Medulla oblongata (tissue), 1 donor: ENCODE data around the gene GPR45.
"Not testable (repeated sequence)": the region's sequence is repeated elsewhere in the genome, so short reads cannot be mapped to it uniquely, and the experiment has no call there.

Experiments
- DNase-seq: peaks from one replicate; pipeline ENCODE4 v3.0.0-alpha.2; 2015; ENCODE audit errors: extremely low spot score

GPR45 gene, protein sequence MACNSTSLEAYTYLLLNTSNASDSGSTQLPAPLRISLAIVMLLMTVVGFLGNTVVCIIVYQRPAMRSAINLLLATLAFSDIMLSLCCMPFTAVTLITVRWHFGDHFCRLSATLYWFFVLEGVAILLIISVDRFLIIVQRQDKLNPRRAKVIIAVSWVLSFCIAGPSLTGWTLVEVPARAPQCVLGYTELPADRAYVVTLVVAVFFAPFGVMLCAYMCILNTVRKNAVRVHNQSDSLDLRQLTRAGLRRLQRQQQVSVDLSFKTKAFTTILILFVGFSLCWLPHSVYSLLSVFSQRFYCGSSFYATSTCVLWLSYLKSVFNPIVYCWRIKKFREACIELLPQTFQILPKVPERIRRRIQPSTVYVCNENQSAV

DNA sequence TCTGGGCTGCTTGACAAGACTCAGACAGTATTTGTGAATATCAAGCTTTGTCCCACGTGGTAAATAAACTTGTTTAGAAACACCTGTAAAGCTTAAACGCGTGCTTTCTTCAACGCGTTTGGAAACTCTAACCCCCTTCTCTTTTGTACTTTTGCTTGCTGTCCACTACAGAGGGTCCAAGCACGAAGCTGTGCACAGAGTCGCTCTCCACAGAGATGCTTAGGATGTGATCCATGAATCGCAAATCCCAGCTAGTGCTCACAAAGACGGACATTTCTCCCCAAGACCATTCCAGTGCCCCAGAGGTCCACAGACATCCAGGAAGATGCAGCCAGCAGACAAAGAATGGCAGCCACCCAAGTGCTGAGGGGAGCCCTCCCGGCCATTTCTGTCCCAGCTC, at the start of gene GPR45:
TSS of gene GPR45 (plus strand) at position 301 of the 400 bp plus-strand sequence. CDS start 116 bp downstream, outside the sequence.
- DNase-seq, result no peak

DNA sequence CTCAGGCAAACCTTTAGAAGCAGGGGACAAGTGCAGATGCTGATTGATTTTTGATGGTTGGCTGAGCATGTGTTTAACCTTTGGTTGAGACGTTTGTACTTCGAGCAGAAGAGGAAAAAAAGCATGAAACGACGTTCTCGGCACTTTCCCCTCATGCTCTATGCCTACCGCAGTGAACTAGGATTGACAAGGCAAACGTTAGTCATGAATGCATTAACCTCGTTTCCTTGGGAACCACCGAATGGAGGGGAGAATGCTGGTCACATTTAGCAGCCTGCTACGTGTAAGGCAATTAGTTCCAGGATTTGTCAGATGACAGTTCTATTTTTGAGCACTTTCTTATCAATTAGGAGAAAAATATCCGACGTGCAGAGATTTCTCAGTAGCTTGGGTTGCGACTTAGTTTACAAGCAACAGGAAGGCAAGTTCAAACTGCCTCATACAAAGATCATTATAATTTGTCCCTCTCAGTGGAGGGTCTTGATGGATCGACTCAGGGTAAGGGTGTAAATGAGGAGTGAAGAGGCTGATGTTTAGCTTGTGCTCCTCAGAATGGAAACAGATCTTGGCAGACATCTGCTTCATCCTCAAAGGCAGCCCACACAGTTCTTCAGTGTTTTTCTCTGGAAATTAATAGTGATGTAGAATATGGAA, 47.4 kb upstream of the GPR45 start:
- DNase-seq, result no peak

DNA sequence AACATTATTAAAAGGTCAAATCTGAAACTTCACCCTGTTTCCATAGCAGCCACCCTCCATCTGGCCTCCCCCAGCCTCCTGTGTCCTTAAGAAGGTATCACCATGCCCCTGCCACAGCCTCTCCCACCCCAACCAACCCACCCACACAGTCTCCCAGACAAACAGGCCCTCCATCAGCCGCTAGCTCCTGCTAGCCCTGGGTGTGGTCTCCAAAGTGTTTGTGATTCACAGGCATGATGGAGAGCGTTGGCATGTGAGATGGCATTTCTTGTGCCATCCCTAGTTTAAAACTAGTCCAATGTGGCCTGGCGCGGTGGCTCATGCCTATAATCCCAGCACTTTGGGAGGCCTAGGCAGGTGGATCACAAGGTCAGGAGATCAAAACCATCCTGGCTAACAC, 44.9 kb upstream of the GPR45 start:
- no peak for DNase-seq

DNA sequence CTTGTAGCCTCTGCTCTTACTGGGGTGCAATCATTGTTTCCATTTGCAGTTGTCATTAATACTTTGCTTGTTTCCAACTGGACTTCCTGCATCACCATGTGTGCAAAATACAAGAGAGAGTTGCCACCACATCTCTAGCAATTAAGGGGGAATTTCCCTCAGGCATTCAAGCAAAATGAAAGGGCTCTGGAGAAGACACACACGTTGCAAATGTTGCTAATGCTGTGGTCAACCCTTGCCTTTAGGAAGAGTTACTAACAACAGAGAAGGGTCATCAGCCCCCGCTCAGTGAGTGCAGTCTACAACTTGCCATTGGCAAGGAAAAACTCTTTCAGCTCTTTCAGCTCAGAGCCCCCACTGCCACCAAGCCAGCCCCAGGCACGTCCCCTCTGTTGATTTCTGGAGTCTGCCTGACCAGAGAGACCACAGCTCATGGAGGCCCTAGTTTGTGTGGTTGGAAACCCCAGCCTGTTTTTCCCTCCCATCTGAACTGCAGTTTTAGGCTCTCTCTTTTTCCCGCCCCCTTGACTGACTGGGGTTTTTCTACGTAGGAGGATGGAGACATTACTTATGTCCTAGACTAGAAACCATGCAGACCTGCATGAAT, 25.9 kb upstream of the GPR45 start:
- no peak for DNase-seq

DNA sequence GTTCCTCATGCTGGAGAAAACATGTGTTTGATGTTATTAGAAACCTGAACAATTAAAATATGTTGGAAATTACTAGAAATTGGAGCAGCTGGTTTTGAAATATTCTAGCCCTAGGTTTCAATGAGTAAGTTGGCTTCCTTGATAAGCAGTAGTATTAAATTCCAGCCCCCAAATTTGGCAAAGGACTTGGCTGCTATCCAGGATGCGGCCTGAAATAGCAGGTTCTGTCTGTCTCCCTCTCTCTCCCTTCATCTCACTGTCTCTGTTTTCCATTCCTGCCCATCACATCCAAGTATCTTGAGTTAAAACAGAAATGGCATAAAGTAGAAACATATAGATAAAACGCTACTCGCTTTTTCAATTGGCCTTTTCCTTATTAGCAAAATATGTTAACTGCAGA, 20.9 kb upstream of the GPR45 start:
- no peak for DNase-seq

DNA sequence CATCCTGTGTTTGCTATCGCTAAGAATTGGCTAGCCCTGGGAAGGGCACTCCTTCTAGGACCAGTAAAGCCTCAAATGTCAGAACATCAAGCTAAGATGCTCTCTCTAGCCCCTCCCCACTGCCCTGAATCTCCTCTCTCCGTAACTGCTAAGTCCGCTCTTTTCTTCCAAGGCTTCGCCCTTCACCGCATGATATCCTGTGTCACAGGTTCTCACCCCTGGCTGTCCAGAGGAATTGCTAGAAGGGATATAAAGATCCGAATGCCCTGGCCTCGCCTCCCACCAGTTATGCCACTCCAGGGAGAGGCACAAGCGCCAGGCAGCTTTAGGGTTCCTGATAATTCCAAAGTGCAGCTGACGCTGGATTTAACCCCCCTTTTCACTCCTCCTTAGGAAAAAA, 17.1 kb upstream of the GPR45 start:
- DNase-seq, result no peak

DNA sequence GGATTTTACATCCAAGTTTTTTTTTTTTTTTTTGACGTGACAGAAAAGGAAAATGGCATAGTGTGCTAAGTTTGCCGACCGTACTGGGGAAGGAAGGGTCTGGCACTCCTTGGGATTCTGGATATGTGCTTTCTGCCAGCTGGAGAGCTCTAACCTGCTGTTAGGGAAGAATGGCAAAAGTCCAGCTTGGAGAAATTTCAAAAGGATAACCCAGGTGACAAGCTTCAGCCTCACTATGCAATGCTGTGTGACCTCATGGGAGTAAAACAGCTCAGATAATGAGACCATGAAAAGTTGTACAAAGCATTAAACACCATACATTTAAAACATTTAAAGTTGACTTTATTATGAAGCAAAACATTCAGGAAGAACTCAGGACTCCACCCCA, 10.3 kb upstream of the GPR45 start:
- no peak for DNase-seq

DNA sequence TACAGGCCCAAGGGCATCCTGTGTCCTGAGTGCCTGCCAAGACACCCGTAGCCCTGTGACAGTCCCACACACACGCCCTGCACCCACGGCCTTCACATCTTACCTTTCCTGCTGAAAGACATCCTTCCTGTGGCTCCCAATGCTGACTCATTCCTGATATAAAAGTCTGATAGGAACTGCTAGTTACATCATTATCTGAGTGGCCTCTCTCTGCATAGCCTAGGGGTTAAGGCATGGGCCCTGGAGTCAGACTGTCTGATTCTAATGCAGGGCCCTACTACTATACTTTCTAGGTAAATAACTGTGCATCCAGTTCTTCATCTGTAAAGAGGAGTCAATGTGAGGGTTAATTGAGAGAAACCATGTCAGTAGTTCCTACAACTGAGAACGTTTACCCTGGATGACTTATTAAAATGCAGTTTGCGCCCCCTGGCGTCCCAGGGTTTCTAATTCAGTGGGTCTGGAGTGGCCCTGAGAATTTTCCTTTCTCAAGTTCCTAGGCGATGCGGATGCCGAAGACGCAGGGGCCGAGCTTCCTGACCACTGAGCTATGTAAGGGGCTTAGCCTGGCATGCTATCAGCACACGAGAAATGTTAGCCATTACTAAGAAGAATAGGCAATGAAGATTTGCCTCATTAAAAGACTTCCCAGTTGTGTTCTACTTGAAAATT, 6.0 kb upstream of the GPR45 start:
- peak; percentile 86 for DNase-seq

DNA sequence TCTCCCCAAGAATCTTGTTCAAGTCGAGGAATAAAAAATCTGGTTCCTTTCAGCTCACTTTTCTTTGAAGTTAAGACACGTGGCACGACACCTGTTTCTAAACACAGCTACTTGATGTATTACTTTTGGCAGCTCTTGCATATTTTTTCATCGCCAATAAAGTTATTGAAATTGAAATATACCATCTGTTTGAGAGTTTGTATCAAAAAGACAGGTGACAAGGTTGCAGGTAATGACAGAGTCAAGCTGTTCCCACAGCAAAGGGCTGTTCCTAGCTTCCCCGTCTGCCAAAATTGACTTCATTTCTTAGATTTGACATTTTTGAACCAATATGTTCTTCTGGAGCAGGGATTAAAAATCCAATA, 5.5 kb upstream of the GPR45 start:
- DNase-seq, result no peak

DNA sequence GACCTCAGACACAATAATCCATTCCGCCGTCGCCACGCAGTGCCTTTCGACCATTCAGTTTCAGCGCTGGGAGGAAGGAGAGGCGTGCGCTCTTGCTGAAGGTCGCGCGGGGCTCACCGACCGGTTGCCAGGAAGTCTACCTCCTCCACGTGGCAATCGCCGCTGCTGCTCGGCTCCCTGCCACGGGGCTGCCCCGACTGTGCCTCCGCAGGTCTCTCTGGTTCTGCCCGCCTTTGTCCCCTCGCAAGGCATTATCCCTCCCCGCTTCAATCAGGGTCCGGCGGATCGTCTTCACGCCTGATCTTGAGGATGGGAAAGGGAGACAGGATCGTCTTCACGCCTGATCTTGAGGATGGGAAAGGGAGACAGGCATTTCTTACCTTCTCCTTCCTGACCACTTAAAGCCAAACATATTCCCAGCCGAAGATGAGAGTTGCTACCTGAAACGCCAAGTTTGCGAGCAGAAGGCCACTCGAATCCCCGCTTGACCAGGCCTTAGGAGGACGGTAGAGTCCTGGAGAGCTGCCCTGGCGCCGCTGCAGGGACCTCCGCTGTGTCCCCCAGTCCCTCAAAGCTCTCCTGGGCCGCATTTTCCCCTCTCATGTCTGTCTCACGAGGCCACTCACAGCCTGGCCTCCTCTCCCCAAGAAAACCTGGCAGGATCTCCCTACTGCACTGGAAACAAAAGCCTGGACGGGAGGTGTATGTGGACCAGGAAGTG, 4.3 kb upstream of the GPR45 start:
- DNase-seq, result no peak

DNA sequence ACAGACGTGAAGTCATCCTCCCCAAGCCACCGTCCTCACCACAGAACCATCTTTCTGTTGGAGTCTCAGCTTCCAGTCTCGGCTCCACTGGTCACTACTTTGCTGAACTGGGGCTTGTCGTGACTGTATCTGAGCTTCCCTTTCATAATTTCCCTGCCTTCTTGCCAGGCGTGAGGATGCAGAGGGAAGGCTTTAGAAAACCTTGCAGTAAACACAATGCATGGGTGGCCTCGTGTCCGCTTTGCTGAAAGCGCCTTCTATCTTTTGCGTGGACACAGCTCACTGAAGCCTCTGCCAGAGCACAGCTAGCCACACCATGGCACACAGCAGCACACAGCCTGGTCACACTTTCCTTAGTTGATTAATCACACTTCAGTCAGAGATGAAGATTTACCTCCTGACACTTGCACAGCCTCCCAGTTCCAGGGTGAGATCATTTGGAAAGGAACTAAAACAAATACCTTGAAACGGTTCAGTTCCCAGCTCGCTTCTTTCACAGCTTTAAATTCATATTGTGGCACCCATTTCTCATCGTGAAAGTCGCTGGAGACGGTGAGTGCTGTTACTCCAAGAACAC, 2.8 kb upstream of the GPR45 start:
- DNase-seq, result no peak

DNA sequence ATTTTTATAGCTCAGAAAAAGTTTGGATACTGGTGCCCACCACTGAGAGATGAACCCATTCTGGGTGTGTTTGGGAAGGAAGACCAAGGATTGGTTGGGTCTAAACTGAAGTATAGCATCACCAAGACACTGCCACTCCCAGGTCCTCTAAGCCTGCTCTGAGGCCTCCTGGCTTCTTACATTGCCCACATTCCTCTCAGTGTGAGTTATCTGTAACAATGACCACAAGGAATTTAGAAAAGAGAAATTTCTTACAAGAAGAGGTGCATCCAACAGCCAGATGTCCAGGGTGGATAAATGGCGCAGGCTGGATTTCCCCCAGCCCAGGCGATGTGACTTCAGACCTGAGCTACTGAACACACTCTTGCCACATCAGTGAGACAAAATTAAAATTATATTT, 1.6 kb upstream of the GPR45 start:
- no peak for DNase-seq

DNA sequence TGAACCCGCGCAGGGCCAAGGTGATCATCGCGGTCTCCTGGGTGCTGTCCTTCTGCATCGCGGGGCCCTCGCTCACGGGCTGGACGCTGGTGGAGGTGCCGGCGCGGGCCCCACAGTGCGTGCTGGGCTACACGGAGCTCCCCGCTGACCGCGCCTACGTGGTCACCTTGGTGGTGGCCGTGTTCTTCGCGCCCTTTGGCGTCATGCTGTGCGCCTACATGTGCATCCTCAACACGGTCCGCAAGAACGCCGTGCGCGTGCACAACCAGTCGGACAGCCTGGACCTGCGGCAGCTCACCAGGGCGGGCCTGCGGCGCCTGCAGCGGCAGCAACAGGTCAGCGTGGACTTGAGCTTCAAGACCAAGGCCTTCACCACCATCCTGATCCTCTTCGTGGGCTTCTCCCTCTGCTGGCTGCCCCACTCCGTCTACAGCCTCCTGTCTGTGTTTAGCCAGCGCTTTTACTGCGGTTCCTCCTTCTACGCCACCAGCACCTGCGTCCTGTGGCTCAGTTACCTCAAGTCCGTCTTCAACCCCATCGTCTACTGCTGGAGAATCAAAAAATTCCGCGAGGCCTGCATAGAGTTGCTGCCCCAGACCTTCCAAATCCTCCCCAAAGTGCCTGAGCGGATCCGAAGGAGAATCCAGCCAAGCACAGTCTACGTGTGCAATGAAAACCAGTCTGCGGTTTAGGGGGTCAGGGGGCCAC, 897 bp downstream of the GPR45 start:
- no peak for DNase-seq

DNA sequence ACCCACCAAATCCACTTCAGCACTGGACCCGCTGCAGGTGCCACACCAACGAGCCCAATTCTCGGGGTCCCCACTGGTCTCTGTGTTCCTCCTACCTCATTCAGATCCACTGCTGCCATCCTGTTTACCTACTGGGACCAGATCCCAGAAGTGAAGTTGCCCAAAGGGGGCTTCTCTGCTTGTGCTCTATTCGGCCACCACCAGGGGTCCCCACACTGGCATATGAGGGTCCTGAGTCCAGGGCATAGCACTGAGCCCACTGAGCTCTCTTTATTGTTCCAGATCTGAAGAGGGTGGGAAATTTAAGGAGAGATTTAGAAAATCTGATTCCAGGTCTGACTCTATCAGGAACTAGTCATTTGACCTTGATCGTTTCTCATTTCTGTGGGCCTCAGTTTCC, 2.4 kb downstream of the GPR45 start:
- no peak for DNase-seq

DNA sequence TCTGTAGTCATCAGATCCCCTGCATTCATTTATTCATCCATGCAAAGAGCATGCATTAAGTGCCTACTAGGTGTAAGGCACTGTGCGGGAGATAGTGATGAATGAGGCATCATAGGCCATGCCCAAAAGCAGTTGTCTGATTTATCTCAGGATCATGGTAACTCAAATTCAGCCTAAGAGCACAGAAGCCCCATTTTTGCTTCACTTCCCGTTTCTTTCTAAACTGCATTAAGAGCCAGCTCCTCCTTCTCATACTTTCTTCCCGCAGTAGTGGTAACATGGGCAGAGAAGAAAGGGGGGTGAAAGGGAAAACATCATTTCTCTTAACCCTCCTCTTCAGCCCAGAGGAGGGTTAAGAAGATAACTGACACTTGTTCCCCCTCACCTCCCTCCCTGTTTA, 2.9 kb downstream of the GPR45 start:
- DNase-seq, result no peak

DNA sequence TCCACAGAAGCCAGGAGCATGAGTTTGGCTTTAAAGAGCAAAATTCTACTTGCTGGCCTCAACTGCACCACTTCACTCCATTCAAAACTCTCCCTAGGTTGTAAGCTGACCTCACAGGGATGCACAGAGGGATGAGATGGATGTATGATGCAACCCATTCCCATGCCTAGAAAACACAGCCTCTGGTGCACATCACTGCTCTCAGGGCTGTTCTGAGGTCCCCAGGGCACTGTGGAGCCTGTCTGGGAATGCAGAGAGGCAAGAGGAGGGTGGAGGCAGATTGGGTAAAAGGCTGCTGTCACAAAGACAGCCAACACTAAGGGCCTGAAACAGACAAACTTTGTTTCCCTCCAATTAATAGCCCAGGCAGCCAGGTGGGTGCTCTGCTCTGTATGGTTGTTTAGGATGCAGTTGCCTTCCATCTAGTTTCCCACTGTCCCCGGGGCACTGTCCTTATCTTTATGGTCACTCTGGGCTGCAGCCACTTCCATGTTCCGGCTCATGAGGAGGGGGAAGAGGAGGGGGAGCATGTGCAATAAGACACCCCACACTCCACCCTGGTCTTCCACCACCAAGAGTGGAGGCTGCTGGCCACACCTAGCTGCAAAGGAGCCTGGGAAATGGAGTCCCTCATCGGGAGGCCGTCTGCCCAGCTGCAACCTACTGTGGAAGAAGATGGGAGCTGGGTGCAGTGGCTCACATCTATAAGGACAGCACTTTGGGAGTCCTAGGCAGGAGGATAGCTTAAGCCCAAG, 7.0 kb downstream of the GPR45 start:
- no peak for DNase-seq

DNA sequence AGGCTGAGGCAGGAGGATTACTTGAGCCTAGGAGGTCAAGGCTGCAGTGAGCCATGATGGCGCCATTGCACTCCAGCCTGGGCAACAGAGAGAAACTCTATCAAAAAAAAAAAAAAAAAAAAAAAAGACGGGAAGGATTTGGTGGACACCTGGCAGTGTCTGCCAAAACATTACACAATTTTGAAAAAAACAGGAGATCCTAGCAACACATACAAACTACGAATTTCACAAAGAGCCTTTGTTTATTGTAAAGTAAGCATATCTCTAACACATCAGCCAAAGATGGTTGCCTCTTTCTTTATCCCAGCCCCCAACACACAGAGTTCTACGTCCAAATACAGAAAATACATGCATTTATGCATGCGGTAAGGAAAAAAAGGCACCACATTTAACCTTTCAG, 7.6 kb downstream of the GPR45 start:
- DNase-seq, result no peak

DNA sequence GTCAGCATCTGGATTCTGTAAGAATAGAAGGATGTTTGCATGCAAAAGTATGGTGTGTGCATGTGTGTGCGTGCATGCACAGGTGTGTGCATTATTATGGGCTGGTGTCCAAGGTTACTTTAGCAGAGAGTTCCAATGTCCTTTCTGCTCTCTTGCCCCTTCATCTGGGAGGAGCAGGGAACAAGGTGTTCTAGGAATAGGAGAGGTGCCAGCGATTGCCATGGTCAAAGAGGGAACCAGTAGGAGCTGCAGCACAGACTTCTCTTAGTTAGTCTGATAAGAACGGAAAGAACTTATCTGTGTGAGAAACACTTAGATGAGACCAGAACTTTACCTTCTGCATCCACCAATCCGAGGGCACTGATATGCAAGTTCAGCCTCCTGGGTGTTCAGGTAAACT, 8.3 kb downstream of the GPR45 start:
- DNase-seq, result no peak

DNA sequence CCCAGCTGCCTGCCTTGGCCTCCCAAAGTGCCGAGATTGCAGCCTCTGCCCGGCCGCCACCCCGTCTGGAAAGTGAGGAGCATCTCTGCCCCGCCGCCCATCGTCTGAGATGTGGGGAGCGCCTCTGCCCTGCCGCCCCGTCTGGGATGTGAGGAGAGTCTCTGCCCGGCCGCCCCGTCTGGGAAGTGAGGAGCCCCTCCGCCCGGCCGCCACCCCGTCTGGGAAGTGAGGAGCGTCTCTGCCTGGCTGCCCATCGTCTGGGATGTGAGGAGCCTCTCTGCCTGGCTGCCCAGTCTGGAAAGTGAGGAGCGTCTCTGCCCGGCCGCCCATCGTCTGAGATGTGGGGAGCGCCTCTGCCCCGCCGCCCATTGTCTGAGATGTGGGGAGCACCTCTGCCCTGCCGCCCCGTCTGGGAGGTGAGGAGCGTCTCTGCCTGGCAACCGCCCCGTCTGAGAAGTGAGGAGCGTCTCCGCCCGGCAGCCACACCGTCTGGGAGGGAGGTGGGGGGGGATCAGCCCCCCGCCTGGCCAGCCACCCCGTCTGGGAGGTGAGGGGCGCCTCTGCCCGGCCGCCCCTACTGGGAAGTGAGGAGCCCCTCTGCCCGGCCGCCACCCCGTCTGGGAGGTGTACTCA, 9.6 kb downstream of the GPR45 start:
- DNase-seq, result not testable (repeated sequence)

DNA sequence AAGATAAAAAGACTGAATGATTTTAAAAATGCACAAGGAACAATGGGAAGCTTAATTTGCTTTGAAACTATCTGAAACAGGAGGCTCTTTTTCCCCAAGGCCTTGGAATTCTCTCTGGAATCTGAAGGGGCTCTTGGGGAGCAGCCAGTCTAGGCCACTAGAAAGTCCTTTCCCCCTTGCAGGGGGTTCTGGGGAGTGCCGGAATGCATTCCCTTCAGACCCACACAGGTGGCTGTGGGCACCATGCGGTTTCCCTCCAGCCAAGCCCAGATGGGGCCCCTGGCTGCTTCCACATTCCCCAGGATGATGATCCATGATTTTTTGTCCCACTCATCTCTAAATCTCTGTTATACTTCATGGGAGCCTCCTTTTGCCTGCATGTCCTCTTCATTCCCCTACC, 10.7 kb downstream of the GPR45 start:
- DNase-seq, result no peak
